ENCODE results near the gene SLC6A1. TPM values are rescaled to one million over a fixed set of nuclear protein-coding genes. Genes with fewer than 3 reads are reported as not detected.

The SLC6A1 gene
- total RNA-seq, 1 donor from 2014 or later = 0.77 TPM

DNA sequence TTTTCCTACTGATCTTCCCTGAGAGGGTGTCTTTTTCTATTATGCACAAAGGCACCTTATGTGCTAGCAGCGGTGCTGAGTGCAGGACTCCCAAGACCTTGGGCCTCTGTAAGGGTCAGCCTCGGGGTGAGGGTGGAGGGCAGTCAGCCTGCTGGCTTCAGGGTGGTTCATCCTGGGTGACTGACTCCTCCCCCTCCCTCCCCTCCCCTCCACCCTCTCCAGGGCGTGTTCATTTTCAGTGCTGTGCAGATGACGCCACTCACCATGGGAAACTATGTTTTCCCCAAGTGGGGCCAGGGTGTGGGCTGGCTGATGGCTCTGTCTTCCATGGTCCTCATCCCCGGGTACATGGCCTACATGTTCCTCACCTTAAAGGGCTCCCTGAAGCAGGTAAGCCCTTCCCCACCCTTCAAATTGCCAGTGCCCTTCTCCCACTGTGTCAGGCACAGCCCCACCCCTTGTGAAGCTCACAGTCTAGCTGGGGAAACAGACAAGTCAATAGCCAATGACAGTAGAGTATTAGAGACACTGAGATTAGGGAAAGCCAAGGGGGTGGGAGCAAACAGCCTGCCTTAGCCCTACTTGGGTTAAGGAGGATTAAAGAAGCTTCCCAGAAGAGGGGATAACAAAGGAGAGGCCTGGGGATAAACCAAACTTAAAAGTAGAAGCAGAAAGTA lies 41.9 kb downstream of the SLC6A1 start:
- intact Hi-C loops (cut with micrococcal nuclease) = no loop called here

GRCh38 chr3:11035757-11036505 lies 43.4 kb downstream of the SLC6A1 start:
- Histone ChIP-seq H3K27ac (replicated peaks) (no peak overlapping the region), H3K27me3 (ENCODE audit: low read depth) (peaks cover 80% of the 10 kb centered on the region), H3K4me3 (no peak overlapping the region), H3K4me1 (no peaks in the 10 kb centered on the region), H3K9me3 (replicated peaks) (no peaks in the 10 kb centered on the region), H3K36me3 (no peaks in the 10 kb centered on the region)
- intact Hi-C loops (cut with micrococcal nuclease) = no loop called here
- DNase-seq = no peak
- TF ChIP-seq, protein P1, sequence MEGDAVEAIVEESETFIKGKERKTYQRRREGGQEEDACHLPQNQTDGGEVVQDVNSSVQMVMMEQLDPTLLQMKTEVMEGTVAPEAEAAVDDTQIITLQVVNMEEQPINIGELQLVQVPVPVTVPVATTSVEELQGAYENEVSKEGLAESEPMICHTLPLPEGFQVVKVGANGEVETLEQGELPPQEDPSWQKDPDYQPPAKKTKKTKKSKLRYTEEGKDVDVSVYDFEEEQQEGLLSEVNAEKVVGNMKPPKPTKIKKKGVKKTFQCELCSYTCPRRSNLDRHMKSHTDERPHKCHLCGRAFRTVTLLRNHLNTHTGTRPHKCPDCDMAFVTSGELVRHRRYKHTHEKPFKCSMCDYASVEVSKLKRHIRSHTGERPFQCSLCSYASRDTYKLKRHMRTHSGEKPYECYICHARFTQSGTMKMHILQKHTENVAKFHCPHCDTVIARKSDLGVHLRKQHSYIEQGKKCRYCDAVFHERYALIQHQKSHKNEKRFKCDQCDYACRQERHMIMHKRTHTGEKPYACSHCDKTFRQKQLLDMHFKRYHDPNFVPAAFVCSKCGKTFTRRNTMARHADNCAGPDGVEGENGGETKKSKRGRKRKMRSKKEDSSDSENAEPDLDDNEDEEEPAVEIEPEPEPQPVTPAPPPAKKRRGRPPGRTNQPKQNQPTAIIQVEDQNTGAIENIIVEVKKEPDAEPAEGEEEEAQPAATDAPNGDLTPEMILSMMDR (IDR thresholded peaks at IDR 0.05; ENCODE audit: borderline replicate concordance) = no peak

More for the DNA sequence above, 41.9 kb downstream of the SLC6A1 start:
- Histone ChIP-seq H3K4me3 (no peak overlapping the region), H3K4me1 (no peaks in the 10 kb centered on the region), H3K36me3 (no peaks in the 10 kb centered on the region), H3K27me3 (ENCODE audit: low read depth) (peaks cover 65% of the 10 kb centered on the region), H3K9me3 (replicated peaks) (no peaks in the 10 kb centered on the region), H3K27ac (replicated peaks) (no peak overlapping the region)
- TF ChIP-seq, protein P1 (IDR thresholded peaks at IDR 0.05; ENCODE audit: borderline replicate concordance) = no peak
- DNase-seq = no peak

GRCh38 chr3:11037241-11037873 lies 44.8 kb downstream of the SLC6A1 start:
- no peak for DNase-seq
- Histone ChIP-seq H3K27ac (replicated peaks) (no peak overlapping the region), H3K4me1 (no peaks in the 10 kb centered on the region), H3K4me3 (no peak overlapping the region), H3K36me3 (no peaks in the 10 kb centered on the region), H3K9me3 (replicated peaks) (no peaks in the 10 kb centered on the region), H3K27me3 (ENCODE audit: low read depth) (peaks cover 91% of the 10 kb centered on the region)
- intact Hi-C loops (cut with micrococcal nuclease) = no loop called here
- TF ChIP-seq, protein P1 (IDR thresholded peaks at IDR 0.05; ENCODE audit: borderline replicate concordance) = no peak

GRCh38 chr3:11037976-11038375 lies 45.4 kb downstream of the SLC6A1 start:
- Histone ChIP-seq H3K4me1 (no peaks in the 10 kb centered on the region), H3K4me3 (no peak overlapping the region), H3K27me3 (ENCODE audit: low read depth) (peaks cover 95% of the 10 kb centered on the region), H3K9me3 (replicated peaks) (no peaks in the 10 kb centered on the region), H3K27ac (replicated peaks) (no peak overlapping the region), H3K36me3 (no peaks in the 10 kb centered on the region)
- DNase-seq = no peak
- TF ChIP-seq, protein P1 (IDR thresholded peaks at IDR 0.05; ENCODE audit: borderline replicate concordance) = no peak
- intact Hi-C loops (cut with micrococcal nuclease) = no loop called here

DNA sequence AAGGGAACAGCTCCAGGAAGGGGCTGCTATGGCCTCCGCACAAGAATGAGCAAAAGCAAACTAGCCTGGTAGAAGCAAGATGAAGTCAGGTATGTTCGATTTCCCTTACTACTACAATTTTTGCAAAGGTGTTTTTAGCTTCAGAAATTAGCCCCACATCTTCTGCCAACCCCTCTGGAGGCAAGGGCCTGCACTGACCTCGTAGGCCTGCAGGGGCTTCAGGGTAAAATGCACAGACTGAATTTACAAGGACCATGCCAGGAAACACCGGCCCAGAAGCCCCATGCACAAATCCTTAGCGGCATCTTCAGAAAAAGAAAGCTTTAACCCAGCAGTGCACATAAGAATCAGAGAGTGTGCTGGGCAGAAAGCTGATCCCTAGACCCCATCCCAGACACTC lies 53.0 kb downstream of the SLC6A1 start:
- TF ChIP-seq, protein P1 (IDR thresholded peaks at IDR 0.05; ENCODE audit: borderline replicate concordance) = no peak
- Histone ChIP-seq H3K4me1 (no peaks in the 10 kb centered on the region), H3K36me3 (no peaks in the 10 kb centered on the region)

More for the DNA sequence above, 53.0 kb downstream of the SLC6A1 start:
- no peak overlapping the region for H3K27ac ChIP-seq (replicated peaks)
- peaks cover 51% of the 10 kb centered on the region for H3K27me3 ChIP-seq (ENCODE audit: low read depth)
- intact Hi-C loops (cut with micrococcal nuclease) = no loop called here
- no peak overlapping the region for H3K4me3 ChIP-seq
- no peak for DNase-seq
- no peaks in the 10 kb centered on the region for H3K9me3 ChIP-seq (replicated peaks)
